Liver (tissue), 9 donors: ENCODE data around the gene APCS. TPM values are rescaled to one million over a fixed set of nuclear protein-coding genes. Genes with fewer than 3 reads are reported as not detected.

Experiments
- DNase-seq: peaks from one replicate; pipeline ENCODE4 v3.0.0-alpha.2; 2017; ENCODE audit warnings: low spot score
- H3K27ac ChIP-seq, 2 donors: one replicate each; pipeline ENCODE4 v1.7.0; 2013; ENCODE audit warnings: inconsistent platforms in 2 of 2, low read length in 2 of 2, control low read depth in 1 of 2, low read depth in 1 of 2, mild to moderate bottlenecking in 1 of 2
- H3K27me3 ChIP-seq, 4 donors: one replicate each; pipeline versions ENCODE4 v1.6.1 to v1.7.0; 2013; ENCODE audit warnings: low read length in 3 of 4, inconsistent platforms in 1 of 4, mild to moderate bottlenecking in 1 of 4, moderate library complexity in 1 of 4; ENCODE audit not compliant: control insufficient read depth in 4 of 4, insufficient read depth in 4 of 4
- H3K36me3 ChIP-seq, 4 donors: one replicate each; pipeline versions ENCODE4 v1.6.1 to v1.7.0; 2013; ENCODE audit warnings: low read length in 3 of 4, mild to moderate bottlenecking in 3 of 4, low read depth in 1 of 4, moderate library complexity in 1 of 4; ENCODE audit not compliant: control insufficient read depth in 4 of 4, insufficient read depth in 3 of 4
- H3K4me1 ChIP-seq, 4 donors: one replicate each; pipeline versions ENCODE4 v1.6.1 to v1.7.0; 2013; ENCODE audit warnings: low read length in 3 of 4, mild to moderate bottlenecking in 3 of 4, moderate library complexity in 1 of 4; ENCODE audit not compliant: control insufficient read depth in 4 of 4, insufficient read depth in 4 of 4
- H3K4me3 ChIP-seq, 3 donors: one replicate each; pipeline versions ENCODE4 v1.6.1 to v1.7.0; 2013; ENCODE audit warnings: low read length in 3 of 3, control low read depth in 1 of 3, low read depth in 1 of 3, mild to moderate bottlenecking in 1 of 3
- H3K9ac ChIP-seq, 2 donors: one replicate each; pipeline ENCODE4 v1.7.0; 2013; ENCODE audit warnings: low read length in 2 of 2, mild to moderate bottlenecking in 2 of 2, moderate library complexity in 2 of 2, control low read depth in 1 of 2, low read depth in 1 of 2
- H3K9me3 ChIP-seq, 4 donors: one replicate each; pipeline versions ENCODE4 v1.6.1 to v1.7.0; 2013; ENCODE audit warnings: low read length in 3 of 4; ENCODE audit not compliant: control insufficient read depth in 4 of 4
- EGR1 ChIP-seq, 2 donors: IDR thresholded peaks; 2 replicates each; pipeline ENCODE4 v1.6.1; 2016 to 2018; ENCODE audit warnings: antibody characterized with exemption in 2 of 2, low read depth in 2 of 2
- FOXA1 ChIP-seq: IDR thresholded peaks from 2 replicates; pipeline ENCODE4 v1.6.1; 2016; ENCODE audit warnings: antibody characterized with exemption
- FOXA2 ChIP-seq: IDR thresholded peaks from 2 replicates; pipeline ENCODE4 v1.6.1; 2016; ENCODE audit warnings: antibody characterized with exemption
- GABPA ChIP-seq, 2 donors: IDR thresholded peaks in 1 of 2; conservative IDR thresholded peaks in 1 of 2; 2 replicates each; pipeline ENCODE4 v1.6.1; 2016; ENCODE audit warnings: antibody characterized with exemption in 2 of 2, mild to moderate bottlenecking in 1 of 2, moderate library complexity in 1 of 2
- HNF4A ChIP-seq, 2 donors: conservative IDR thresholded peaks; 2 replicates each; pipeline ENCODE4 v1.6.1; 2016; ENCODE audit warnings: antibody characterized with exemption in 2 of 2, mild to moderate bottlenecking in 2 of 2
- HNF4G ChIP-seq: IDR thresholded peaks from 2 replicates; pipeline ENCODE4 v1.6.1; 2016; ENCODE audit warnings: antibody characterized with exemption
- JUND ChIP-seq, 2 donors: IDR thresholded peaks; 2 replicates each; pipeline ENCODE4 v1.6.1; 2016; ENCODE audit warnings: antibody characterized with exemption in 2 of 2
- NR2F2 ChIP-seq: IDR thresholded peaks from 2 replicates; pipeline ENCODE4 v1.6.1; 2016; ENCODE audit warnings: antibody characterized with exemption
- RAD21 ChIP-seq, 2 donors: IDR thresholded peaks; 2 replicates each; pipeline ENCODE4 v1.6.1; 2016; ENCODE audit warnings: antibody characterized with exemption in 2 of 2, mild to moderate bottlenecking in 2 of 2
- RXRA ChIP-seq, 2 donors: IDR thresholded peaks; 2 replicates each; pipeline ENCODE4 v1.6.1; 2017 to 2018; ENCODE audit warnings: antibody characterized with exemption in 2 of 2, mild to moderate bottlenecking in 1 of 2
- SP1 ChIP-seq: IDR thresholded peaks from 2 replicates; pipeline ENCODE4 v1.6.1; 2018; ENCODE audit warnings: antibody characterized with exemption, mild to moderate bottlenecking
- TAF1 ChIP-seq: conservative IDR thresholded peaks from 2 replicates; pipeline ENCODE4 v1.6.1; 2016; ENCODE audit warnings: antibody characterized with exemption, mild to moderate bottlenecking
- YY1 ChIP-seq: IDR thresholded peaks from 2 replicates; pipeline ENCODE4 v1.6.1; 2016; ENCODE audit warnings: antibody characterized with exemption, mild to moderate bottlenecking
- WGBS: extraction: QIAGEN DNeasy Blood & Tissue Kit; methylation state at CpG from one replicate; pipeline ENCODE4 v1.1.7; 2013; 5-methylcytosine and 5-hydroxymethylcytosine counted together
- polyA plus RNA-seq, 2 donors: library from polyadenylated mRNA; stranded (reverse) in 1 of 2; unstranded in 1 of 2; fragments of 200-250 nt in 1 of 2; fragments of >200 nt in 1 of 2; fragmentation: Nextera tagmentation in 1 of 2; extraction: Ambion mirVana in 1 of 2; gene quantifications; one replicate each; pipeline versions ENCODE4 v1.2.1 to v1.2.3, GENCODE V29; 2013 to 2015
- total RNA-seq, 2 donors: library from RNA; depleted of rRNA; stranded (reverse); fragments of >200 nt; gene quantifications; one replicate each; pipeline ENCODE4 v1.2.3, GENCODE V29; 2014
- TF ChIP-seq, protein P1 (sequence below): IDR thresholded peaks from 2 replicates; pipeline ENCODE4 v1.6.1; 2016; ENCODE audit warnings: antibody characterized with exemption
- TF ChIP-seq, protein P2 (sequence below): IDR thresholded peaks from 2 replicates; pipeline ENCODE4 v1.6.1; 2016; ENCODE audit warnings: antibody characterized with exemption
- TF ChIP-seq, protein P3 (sequence below): IDR thresholded peaks from 2 replicates; pipeline ENCODE4 v1.6.1; 2016; ENCODE audit warnings: antibody characterized with exemption
- TF ChIP-seq, protein P4 (sequence below): IDR thresholded peaks from 2 replicates; pipeline ENCODE4 v1.6.1; 2016; ENCODE audit warnings: antibody characterized with exemption, mild to moderate bottlenecking
- TF ChIP-seq, protein P5 (sequence below): fragments of 150-350 bp; IDR thresholded peaks from 2 replicates; pipeline ENCODE4 v1.5.1; 2017; ENCODE audit warnings: improper control_type of control experiment, low read depth, low read length; ENCODE audit not compliant: missing input control
- donor health status: healthy.
- donor health status: healthy.
- donor health status: healthy.
- donor health status: healthy.
- donor health status: healthy.

The APCS gene
- total and polyA plus RNA-seq, 4 donors = 162 to 5,859 (median 1,877) TPM

DNA sequence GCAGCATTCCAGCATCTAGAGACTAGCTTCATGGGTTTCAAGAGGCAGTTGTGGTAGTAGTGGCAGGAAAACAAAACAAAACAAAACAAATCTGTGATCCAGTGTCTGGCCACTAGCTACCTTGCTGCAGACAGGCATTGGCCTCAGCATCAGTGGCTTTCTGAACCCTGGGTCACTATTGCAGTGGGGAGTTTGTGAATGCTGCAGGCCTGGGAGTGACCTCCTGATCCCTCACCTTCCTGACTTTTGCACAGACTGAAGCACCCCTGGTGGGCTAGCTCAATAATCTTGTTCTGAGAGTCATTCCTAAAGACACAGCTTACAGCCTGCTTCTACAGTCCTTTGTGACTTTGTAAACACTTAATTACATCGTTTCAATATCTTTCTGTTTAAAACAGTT lies 24.9 kb upstream of the APCS start:
- DNase-seq = no peak
- Histone ChIP-seq H3K9me3 (no peaks in the 10 kb centered on the region), H3K4me1 (peaks cover 10 to 41% (median 28%) of the 10 kb centered on the region in 4 donors), H3K9ac (no peak overlapping the region), H3K4me3 (no peak overlapping the region), H3K27ac (no peak overlapping the region), H3K27me3 (no peaks in the 10 kb centered on the region), H3K36me3 (no peaks in the 10 kb centered on the region)
- WGBS = 14% methylated on average over 1 of the region's 1 CpG
- TF ChIP-seq YY1 (no peak), RXRA (IDR thresholded peaks at IDR 0.05) (peak; percentile 86 to 91), GABPA (IDR thresholded peaks at IDR 0.05 in 1 of 2, conservative IDR thresholded peaks at IDR 0.05 in 1 of 2) (no peak), FOXA1 (no peak), HNF4G (peak; percentile 29), RAD21 (IDR thresholded peaks at IDR 0.05) (peak in 1 of 2 donors; percentile 42), NR2F2 (peak; percentile 61), HNF4A (conservative IDR thresholded peaks at IDR 0.05) (peak; percentile 88 to 89), SP1 (peak; percentile 70)

DNA sequence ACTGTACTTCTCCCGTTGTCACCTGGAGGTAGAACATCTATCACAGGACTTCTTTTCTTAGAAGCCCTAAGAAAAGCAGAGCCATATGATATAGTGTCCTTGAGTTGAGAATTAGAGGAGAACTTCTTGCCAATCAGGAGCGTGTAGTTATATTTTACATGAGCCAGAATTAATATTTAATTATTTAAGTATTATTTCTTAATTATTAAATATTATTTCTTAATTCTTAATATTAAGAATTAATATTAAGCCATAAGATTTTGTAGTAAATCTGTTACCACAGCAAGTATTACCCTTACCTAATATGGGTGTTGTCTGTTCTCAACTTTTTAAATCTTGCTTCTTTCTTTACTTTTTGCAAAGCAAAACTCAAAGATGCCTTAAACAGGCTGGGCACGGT lies 10.2 kb upstream of the APCS start:
- H3K36me3 ChIP-seq = no peaks in the 10 kb centered on the region
- DNase-seq = no peak
- no peak overlapping the region for H3K27ac ChIP-seq
- no peak overlapping the region for H3K4me3 ChIP-seq
- no peak overlapping the region for H3K9ac ChIP-seq
- H3K9me3 ChIP-seq = no peaks in the 10 kb centered on the region
- peaks cover 3 to 18% (median 10%) of the 10 kb centered on the region in 4 donors for H3K4me1 ChIP-seq
- TF ChIP-seq GABPA (IDR thresholded peaks at IDR 0.05 in 1 of 2, conservative IDR thresholded peaks at IDR 0.05 in 1 of 2) = no peak
- TF ChIP-seq, protein P1, sequence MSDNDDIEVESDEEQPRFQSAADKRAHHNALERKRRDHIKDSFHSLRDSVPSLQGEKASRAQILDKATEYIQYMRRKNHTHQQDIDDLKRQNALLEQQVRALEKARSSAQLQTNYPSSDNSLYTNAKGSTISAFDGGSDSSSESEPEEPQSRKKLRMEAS = no peak
- TF ChIP-seq HNF4A (conservative IDR thresholded peaks at IDR 0.05) = no peak
- TF ChIP-seq, protein P2, sequence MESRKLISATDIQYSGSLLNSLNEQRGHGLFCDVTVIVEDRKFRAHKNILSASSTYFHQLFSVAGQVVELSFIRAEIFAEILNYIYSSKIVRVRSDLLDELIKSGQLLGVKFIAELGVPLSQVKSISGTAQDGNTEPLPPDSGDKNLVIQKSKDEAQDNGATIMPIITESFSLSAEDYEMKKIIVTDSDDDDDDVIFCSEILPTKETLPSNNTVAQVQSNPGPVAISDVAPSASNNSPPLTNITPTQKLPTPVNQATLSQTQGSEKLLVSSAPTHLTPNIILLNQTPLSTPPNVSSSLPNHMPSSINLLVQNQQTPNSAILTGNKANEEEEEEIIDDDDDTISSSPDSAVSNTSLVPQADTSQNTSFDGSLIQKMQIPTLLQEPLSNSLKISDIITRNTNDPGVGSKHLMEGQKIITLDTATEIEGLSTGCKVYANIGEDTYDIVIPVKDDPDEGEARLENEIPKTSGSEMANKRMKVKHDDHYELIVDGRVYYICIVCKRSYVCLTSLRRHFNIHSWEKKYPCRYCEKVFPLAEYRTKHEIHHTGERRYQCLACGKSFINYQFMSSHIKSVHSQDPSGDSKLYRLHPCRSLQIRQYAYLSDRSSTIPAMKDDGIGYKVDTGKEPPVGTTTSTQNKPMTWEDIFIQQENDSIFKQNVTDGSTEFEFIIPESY = no peak
- TF ChIP-seq TAF1 = no peak
- TF ChIP-seq SP1 = no peak
- TF ChIP-seq, protein P3, sequence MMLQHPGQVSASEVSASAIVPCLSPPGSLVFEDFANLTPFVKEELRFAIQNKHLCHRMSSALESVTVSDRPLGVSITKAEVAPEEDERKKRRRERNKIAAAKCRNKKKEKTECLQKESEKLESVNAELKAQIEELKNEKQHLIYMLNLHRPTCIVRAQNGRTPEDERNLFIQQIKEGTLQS = no peak
- no peak for TF ChIP-seq FOXA2
- TF ChIP-seq RXRA (IDR thresholded peaks at IDR 0.05) = no peak
- TF ChIP-seq HNF4G = no peak
- no peak for TF ChIP-seq YY1
- TF ChIP-seq JUND (IDR thresholded peaks at IDR 0.05) = no peak
- no peak for TF ChIP-seq NR2F2
- TF ChIP-seq, protein P4, sequence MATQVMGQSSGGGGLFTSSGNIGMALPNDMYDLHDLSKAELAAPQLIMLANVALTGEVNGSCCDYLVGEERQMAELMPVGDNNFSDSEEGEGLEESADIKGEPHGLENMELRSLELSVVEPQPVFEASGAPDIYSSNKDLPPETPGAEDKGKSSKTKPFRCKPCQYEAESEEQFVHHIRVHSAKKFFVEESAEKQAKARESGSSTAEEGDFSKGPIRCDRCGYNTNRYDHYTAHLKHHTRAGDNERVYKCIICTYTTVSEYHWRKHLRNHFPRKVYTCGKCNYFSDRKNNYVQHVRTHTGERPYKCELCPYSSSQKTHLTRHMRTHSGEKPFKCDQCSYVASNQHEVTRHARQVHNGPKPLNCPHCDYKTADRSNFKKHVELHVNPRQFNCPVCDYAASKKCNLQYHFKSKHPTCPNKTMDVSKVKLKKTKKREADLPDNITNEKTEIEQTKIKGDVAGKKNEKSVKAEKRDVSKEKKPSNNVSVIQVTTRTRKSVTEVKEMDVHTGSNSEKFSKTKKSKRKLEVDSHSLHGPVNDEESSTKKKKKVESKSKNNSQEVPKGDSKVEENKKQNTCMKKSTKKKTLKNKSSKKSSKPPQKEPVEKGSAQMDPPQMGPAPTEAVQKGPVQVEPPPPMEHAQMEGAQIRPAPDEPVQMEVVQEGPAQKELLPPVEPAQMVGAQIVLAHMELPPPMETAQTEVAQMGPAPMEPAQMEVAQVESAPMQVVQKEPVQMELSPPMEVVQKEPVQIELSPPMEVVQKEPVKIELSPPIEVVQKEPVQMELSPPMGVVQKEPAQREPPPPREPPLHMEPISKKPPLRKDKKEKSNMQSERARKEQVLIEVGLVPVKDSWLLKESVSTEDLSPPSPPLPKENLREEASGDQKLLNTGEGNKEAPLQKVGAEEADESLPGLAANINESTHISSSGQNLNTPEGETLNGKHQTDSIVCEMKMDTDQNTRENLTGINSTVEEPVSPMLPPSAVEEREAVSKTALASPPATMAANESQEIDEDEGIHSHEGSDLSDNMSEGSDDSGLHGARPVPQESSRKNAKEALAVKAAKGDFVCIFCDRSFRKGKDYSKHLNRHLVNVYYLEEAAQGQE = no peak
- TF ChIP-seq, protein P5, sequence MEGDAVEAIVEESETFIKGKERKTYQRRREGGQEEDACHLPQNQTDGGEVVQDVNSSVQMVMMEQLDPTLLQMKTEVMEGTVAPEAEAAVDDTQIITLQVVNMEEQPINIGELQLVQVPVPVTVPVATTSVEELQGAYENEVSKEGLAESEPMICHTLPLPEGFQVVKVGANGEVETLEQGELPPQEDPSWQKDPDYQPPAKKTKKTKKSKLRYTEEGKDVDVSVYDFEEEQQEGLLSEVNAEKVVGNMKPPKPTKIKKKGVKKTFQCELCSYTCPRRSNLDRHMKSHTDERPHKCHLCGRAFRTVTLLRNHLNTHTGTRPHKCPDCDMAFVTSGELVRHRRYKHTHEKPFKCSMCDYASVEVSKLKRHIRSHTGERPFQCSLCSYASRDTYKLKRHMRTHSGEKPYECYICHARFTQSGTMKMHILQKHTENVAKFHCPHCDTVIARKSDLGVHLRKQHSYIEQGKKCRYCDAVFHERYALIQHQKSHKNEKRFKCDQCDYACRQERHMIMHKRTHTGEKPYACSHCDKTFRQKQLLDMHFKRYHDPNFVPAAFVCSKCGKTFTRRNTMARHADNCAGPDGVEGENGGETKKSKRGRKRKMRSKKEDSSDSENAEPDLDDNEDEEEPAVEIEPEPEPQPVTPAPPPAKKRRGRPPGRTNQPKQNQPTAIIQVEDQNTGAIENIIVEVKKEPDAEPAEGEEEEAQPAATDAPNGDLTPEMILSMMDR = no peak
- no peak for TF ChIP-seq EGR1 (IDR thresholded peaks at IDR 0.05; ENCODE audit: low read depth in 2 of 2)
- no peak for TF ChIP-seq RAD21 (IDR thresholded peaks at IDR 0.05)
- no peak for TF ChIP-seq FOXA1
- 95% methylated on average over 3 of the region's 3 CpGs for WGBS
- H3K27me3 ChIP-seq = no peaks in the 10 kb centered on the region
